ENCODE data around the gene ASTN2.

DNA sequence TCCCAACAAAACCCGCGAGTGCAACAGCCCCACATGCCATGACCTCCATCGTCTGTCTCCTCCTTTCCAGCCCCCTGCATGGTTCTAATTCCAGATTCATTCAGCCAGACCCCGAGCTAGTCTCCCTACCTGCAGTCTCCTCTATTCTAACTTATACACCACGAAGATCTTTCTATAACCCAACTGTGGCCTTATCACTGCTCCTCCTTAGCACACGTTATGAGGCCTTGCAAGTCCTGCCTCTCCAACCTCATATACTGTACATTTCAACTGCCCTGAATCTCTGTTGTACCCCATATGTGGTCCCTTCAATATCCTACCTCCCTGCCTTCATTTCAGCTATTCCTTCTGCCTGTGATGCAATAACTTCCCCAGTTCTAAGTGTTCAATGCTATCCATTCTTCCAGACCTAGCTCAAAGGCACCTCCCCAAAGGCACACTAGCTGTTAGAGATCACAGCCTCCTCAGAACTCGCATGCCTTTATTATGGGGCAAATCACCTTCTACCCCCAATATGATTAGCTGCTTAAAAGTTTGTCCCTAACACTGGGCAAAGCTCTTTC lies 942.8 kb downstream of the ASTN2 start:
- TF ChIP-seq POLR2A (IDR thresholded peaks at IDR 0.05; ENCODE audit: low read length) = no peak
- TF ChIP-seq GATA1 (IDR thresholded peaks at IDR 0.05; ENCODE audit: low read depth, low read length) = no peak

Measured in erythroblast (primary cell).